DMS153 (cell line): Measurements from ENCODE around the gene IGFN1.

Experiments used
- DNase-seq: peaks from one replicate; lab custom pipeline; 2025; lab: John Stamatoyannopoulos, UW

Gene IGFN1

GRCh38 chr1:201185123-201185453 is 5.5 kb upstream of the IGFN1 start:
- no peak for DNase-seq

GRCh38 chr1:201185527-201186128 is 5.0 kb upstream of the IGFN1 start:
- no peak for DNase-seq

GRCh38 chr1:201186192-201186591 is 4.4 kb upstream of the IGFN1 start:
- no peak for DNase-seq

GRCh38 chr1:201189085-201189484 is 1.5 kb upstream of the IGFN1 start:
- DNase-seq = no peak

GRCh38 chr1:201190005-201190404 is 619 bp upstream of the IGFN1 start:
- no peak for DNase-seq

- DNase-seq = no peak
These were observed 1.1 kb downstream of the IGFN1 start for GRCh38 chr1:201191653-201192260.

- no peak for DNase-seq
These were observed 1.7 kb downstream of the IGFN1 start for GRCh38 chr1:201192261-201192788.

- DNase-seq = no peak
These were observed 3.4 kb downstream of the IGFN1 start for GRCh38 chr1:201194046-201194445.

- no peak for DNase-seq
These were observed 8.0 kb downstream of the IGFN1 start for GRCh38 chr1:201198598-201198997.

- DNase-seq = no peak
These were observed 14.4 kb downstream of the IGFN1 start for GRCh38 chr1:201205036-201205435.

- no peak for DNase-seq
These were observed 15.6 kb downstream of the IGFN1 start for GRCh38 chr1:201206176-201206575.

GRCh38 chr1:201207046-201207445 is 16.4 kb downstream of the IGFN1 start:
- no peak for DNase-seq

- no peak for DNase-seq
These were observed 17.6 kb downstream of the IGFN1 start for GRCh38 chr1:201208236-201208635.

GRCh38 chr1:201212056-201212455 is 21.4 kb downstream of the IGFN1 start:
- DNase-seq = no peak

GRCh38 chr1:201212461-201213055 is 21.9 kb downstream of the IGFN1 start:
- no peak for DNase-seq

GRCh38 chr1:201213106-201213770 is 22.6 kb downstream of the IGFN1 start:
- DNase-seq = no peak

GRCh38 chr1:201213926-201214325 is 23.3 kb downstream of the IGFN1 start:
- no peak for DNase-seq

- DNase-seq = no peak
These were observed 23.8 kb downstream of the IGFN1 start for GRCh38 chr1:201214461-201214860.

- no peak for DNase-seq
These were observed 24.3 kb downstream of the IGFN1 start for GRCh38 chr1:201214886-201215285.

- no peak for DNase-seq
These were observed 25.1 kb downstream of the IGFN1 start for GRCh38 chr1:201215531-201216357.

- no peak for DNase-seq
These were observed 25.9 kb downstream of the IGFN1 start for GRCh38 chr1:201216395-201217085.

GRCh38 chr1:201217146-201217545 is 26.5 kb downstream of the IGFN1 start:
- DNase-seq = no peak
